Thoracic aorta (tissue), 2 donors: ENCODE results near the gene FTH1. TPM values are rescaled to one million over a fixed set of nuclear protein-coding genes. Genes with fewer than 3 reads are reported as not detected.

Experiments
- ATAC-seq: fragments of 150-250 bp; one replicate; pipeline ENCODE4 v1.8.0; 2017; ENCODE audit warnings: low read depth; ENCODE audit not compliant: insufficient number of reproducible peaks, low FRiP score
- DNase-seq: peaks from one replicate; pipeline ENCODE4 v3.0.0-alpha.2; 2020; ENCODE audit warnings: low spot score
- H3K27ac ChIP-seq, 2 donors: fragments of 200-600 bp; sonication (generic); 1 replicate in 1 of 2; 2 replicates in 1 of 2; pipeline ENCODE4 v1.5.1; 2016; ENCODE audit warnings: mild to moderate bottlenecking in 2 of 2, moderate library complexity in 2 of 2
- H3K27me3 ChIP-seq: fragments of 200-600 bp; sonication (generic); replicated peaks from 2 replicates; pipeline ENCODE4 v1.6.0; 2016; ENCODE audit warnings: mild to moderate bottlenecking; ENCODE audit not compliant: insufficient read depth
- H3K36me3 ChIP-seq: fragments of 200-600 bp; sonication (generic); one replicate; pipeline ENCODE4 v1.5.1; 2016
- H3K4me1 ChIP-seq, 2 donors: fragments of 200-600 bp; sonication (generic); 1 replicate in 1 of 2; 2 replicates in 1 of 2; pipeline versions ENCODE4 v1.5.1 to v1.6.0; 2016; ENCODE audit warnings: low read depth in 2 of 2, mild to moderate bottlenecking in 1 of 2; ENCODE audit not compliant: control insufficient read depth in 1 of 2
- H3K4me3 ChIP-seq: fragments of 200-600 bp; sonication (generic); 2 replicates; pipeline ENCODE4 v1.5.1; 2016; ENCODE audit warnings: mild to moderate bottlenecking
- H3K9me3 ChIP-seq: fragments of 200-600 bp; sonication (generic); 2 replicates; pipeline ENCODE4 v1.5.1; 2016
- total RNA-seq, 2 donors: library from RNA; depleted of rRNA; stranded (reverse); fragments of >200 nt; gene quantifications; one replicate each; pipeline versions ENCODE4 v1.1.0 to v1.2.3, GENCODE V29; 2016
- TF ChIP-seq, protein P1 (sequence below): fragments of 200-600 bp; sonication (generic); IDR thresholded peaks from one replicate; pipeline ENCODE4 v1.5.1; 2019; ENCODE audit warnings: antibody characterized with exemption

Gene FTH1
- total RNA-seq, 2 donors from 2014 or later = 1,820 to 2,025 TPM

DNA sequence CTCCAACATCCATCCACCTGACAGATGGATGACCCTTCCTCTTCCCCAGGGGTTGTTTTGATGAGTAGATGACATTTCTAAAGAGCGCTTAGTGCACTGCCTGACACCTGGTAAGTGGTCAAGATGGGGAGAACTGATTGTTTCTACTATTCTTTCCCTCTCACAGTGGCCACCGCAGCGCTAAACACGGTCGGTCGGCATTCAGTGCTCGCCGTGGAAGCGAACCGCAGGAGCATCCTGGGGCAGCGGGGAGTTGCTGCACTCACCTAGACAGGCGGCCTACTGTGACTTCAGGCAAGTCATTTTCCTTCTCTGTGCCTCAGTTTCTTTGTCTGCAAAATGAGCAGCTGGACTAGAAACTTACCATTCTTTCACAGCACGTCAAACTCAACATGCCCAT is 22.2 kb downstream of the FTH1 start:
- H3K4me3 ChIP-seq = no peak overlapping the region
- no peaks in the 10 kb centered on the region for H3K9me3 ChIP-seq
- ATAC-seq (no peak), DNase-seq (no peak)
- peaks cover 0 to 18% of the 10 kb centered on the region in 2 donors for H3K4me1 ChIP-seq
- no peak overlapping the region for H3K27ac ChIP-seq
- no peaks in the 10 kb centered on the region for H3K36me3 ChIP-seq
- TF ChIP-seq, protein P1, sequence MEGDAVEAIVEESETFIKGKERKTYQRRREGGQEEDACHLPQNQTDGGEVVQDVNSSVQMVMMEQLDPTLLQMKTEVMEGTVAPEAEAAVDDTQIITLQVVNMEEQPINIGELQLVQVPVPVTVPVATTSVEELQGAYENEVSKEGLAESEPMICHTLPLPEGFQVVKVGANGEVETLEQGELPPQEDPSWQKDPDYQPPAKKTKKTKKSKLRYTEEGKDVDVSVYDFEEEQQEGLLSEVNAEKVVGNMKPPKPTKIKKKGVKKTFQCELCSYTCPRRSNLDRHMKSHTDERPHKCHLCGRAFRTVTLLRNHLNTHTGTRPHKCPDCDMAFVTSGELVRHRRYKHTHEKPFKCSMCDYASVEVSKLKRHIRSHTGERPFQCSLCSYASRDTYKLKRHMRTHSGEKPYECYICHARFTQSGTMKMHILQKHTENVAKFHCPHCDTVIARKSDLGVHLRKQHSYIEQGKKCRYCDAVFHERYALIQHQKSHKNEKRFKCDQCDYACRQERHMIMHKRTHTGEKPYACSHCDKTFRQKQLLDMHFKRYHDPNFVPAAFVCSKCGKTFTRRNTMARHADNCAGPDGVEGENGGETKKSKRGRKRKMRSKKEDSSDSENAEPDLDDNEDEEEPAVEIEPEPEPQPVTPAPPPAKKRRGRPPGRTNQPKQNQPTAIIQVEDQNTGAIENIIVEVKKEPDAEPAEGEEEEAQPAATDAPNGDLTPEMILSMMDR = no peak
- no peaks in the 10 kb centered on the region for H3K27me3 ChIP-seq

DNA sequence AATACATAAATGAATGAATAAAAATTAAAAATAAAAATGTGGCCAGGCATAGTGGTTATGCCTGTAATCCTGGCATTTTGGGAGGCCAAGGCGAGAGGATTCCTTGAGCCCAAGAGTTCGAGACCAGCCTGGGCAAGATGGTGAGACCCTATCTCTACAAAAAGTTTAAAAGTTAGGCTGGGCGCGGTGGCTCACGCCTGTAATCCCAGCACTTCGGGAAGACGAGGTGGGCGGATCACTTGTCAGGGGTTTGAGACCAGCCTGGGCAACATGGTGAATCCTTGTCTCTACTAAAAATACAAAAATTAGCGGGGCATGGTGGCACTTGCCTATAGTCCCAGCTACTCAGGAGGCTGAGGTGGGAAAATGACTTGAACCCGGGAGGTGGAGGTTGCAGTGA is 27.0 kb downstream of the FTH1 start:
- H3K27ac ChIP-seq = no peak overlapping the region
- H3K27me3 ChIP-seq = no peaks in the 10 kb centered on the region
- DNase-seq = no peak
- H3K36me3 ChIP-seq = no peaks in the 10 kb centered on the region
- H3K4me1 ChIP-seq = no peaks in the 10 kb centered on the region
- H3K4me3 ChIP-seq = no peak overlapping the region
- peaks cover 3% of the 10 kb centered on the region for H3K9me3 ChIP-seq
- no peak for ATAC-seq
- TF ChIP-seq, protein P1 = no peak

DNA sequence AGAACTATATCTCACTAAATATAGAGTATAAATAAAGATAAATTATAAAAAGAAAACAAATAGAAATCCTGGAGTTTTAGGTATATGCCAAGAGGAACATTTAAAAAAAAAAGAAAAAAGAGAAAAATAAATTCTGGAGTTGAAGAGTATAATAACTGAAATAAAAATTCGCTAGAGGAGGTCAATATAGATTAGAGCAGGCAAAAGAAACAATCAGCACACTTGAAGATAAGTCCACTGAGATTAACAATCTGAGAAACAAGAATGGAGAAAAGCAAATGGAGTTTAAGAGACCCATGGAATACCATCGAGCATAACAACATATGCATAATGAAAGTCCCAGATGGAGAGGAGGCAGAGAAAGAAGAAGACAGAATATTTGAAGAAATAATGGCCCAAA is 31.6 kb downstream of the FTH1 start:
- no peak for DNase-seq
- ATAC-seq = no peak
- peaks cover 3% of the 10 kb centered on the region for H3K9me3 ChIP-seq
- no peak overlapping the region for H3K27ac ChIP-seq
- no peaks in the 10 kb centered on the region for H3K36me3 ChIP-seq
- H3K4me1 ChIP-seq = no peaks in the 10 kb centered on the region
- no peak overlapping the region for H3K4me3 ChIP-seq
- TF ChIP-seq, protein P1 = no peak
- H3K27me3 ChIP-seq = no peaks in the 10 kb centered on the region

DNA sequence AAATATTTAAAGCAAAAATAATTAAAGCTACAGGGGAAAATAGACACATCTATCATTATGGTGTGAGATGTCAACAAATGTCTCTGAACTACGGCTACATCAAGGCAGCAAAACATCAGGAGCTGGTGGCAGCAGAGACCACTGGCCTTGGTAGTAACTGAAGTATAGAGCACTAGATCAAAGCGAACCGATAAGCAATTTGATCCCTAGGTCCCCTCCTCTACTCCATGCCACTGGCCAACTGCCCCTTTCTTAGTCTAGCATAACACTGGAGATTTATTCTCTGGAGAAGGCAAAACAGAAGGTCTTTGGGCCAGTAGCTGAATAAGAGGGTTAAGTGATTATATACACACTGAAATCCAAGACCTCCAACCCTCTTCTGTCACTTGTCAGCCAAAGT is 36.5 kb downstream of the FTH1 start:
- TF ChIP-seq, protein P1 = no peak
- H3K27me3 ChIP-seq = no peaks in the 10 kb centered on the region
- no peaks in the 10 kb centered on the region for H3K36me3 ChIP-seq
- ATAC-seq = no peak
- no peaks in the 10 kb centered on the region for H3K9me3 ChIP-seq
- no peak overlapping the region for H3K4me3 ChIP-seq
- H3K4me1 ChIP-seq = no peaks in the 10 kb centered on the region
- no peak for DNase-seq
- H3K27ac ChIP-seq = no peak overlapping the region

DNA sequence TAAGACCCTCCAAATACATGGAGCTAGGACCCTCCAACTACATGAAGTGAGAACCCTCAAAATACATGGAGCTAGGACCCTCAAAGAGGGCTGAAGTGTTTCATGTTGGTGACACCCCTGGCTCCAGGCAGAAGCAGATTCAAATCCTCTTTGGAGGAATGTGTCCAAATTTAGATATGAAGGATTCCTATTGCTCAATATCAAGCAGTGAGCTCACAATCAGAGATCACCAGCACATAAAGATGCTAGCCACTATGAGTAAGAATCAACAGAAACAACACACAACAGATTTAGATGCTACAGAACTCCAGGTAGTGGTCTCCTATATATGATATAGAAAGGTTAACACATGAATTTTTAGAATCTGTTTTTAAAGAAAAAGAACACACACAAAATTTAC is 38.8 kb downstream of the FTH1 start:
- Histone ChIP-seq H3K4me3 (no peak overlapping the region), H3K27ac (no peak overlapping the region), H3K27me3 (no peaks in the 10 kb centered on the region), H3K36me3 (no peaks in the 10 kb centered on the region), H3K9me3 (no peaks in the 10 kb centered on the region), H3K4me1 (no peaks in the 10 kb centered on the region)
- DNase-seq = no peak
- no peak for ATAC-seq
- TF ChIP-seq, protein P1 = no peak
